M059J (cell line): ENCODE data around the gene CPLANE2. TPM values are rescaled to one million over a fixed set of nuclear protein-coding genes. Genes with fewer than 3 reads are reported as not detected.
A peak's percentile ranks its signal among the peaks of the same experiment; 100 is the strongest.
"Not testable (repeated sequence)": the region's sequence is repeated elsewhere in the genome, so short reads cannot be mapped to it uniquely, and the experiment has no call there.

Experiments
- DNase-seq: peaks from one replicate; pipeline ENCODE4 v3.0.0-alpha.2; 2012; ENCODE audit warnings: low read depth
- total RNA-seq: library from RNA; depleted of rRNA; stranded (reverse); fragments of >200 nt; shearing (Covaris generic); gene quantifications from 2 replicates; pipeline ENCODE4 v1.2.3, GENCODE V29; 2014; rRNA removed

CPLANE2 gene
- total RNA-seq: 1.6 and 6.5 TPM in 2 replicates

GRCh38 chr1:16236511-16237342 lies at the start of gene CPLANE2:
CPLANE2 (minus strand) TSS chr1:16237183; CDS start chr1:16236742, 441 bp downstream.
- DNase-seq: peak; percentile 89

GRCh38 chr1:16286122-16286521 lies 49.1 kb upstream of the CPLANE2 start:
- no peak for DNase-seq

- DNase-seq: no peak
Observed at GRCh38 chr1:16281765-16282164, 44.8 kb upstream of the CPLANE2 start.

GRCh38 chr1:16279186-16279585 lies 42.2 kb upstream of the CPLANE2 start:
- DNase-seq: no peak

GRCh38 chr1:16276302-16277030 lies 39.5 kb upstream of the CPLANE2 start:
- DNase-seq: no peak

- peak; percentile 79 for DNase-seq
Observed at GRCh38 chr1:16275591-16275990, 38.6 kb upstream of the CPLANE2 start.

GRCh38 chr1:16267690-16268180 lies 30.8 kb upstream of the CPLANE2 start:
- no peak for DNase-seq

- peak; percentile 72 for DNase-seq
Observed at GRCh38 chr1:16266411-16267118, 29.6 kb upstream of the CPLANE2 start.

GRCh38 chr1:16262067-16262466 lies 25.1 kb upstream of the CPLANE2 start:
- DNase-seq: no peak

GRCh38 chr1:16260814-16261213 lies 23.8 kb upstream of the CPLANE2 start:
- DNase-seq: peak; percentile 75

GRCh38 chr1:16258591-16259135 lies 21.7 kb upstream of the CPLANE2 start:
- peak; percentile 28 for DNase-seq

- DNase-seq: no peak
Observed at GRCh38 chr1:16257968-16258367, 21.0 kb upstream of the CPLANE2 start.

- not testable (repeated sequence) for DNase-seq
Observed at GRCh38 chr1:16257556-16257955, 20.6 kb upstream of the CPLANE2 start.

GRCh38 chr1:16256478-16256877 lies 19.5 kb upstream of the CPLANE2 start:
- no peak for DNase-seq

GRCh38 chr1:16254263-16254928 lies 17.4 kb upstream of the CPLANE2 start:
- DNase-seq: peak; percentile 86

- no peak for DNase-seq
Observed at GRCh38 chr1:16253332-16253922, 16.4 kb upstream of the CPLANE2 start.

- no peak for DNase-seq
Observed at GRCh38 chr1:16252912-16253311, 15.9 kb upstream of the CPLANE2 start.

GRCh38 chr1:16251381-16251780 lies 14.4 kb upstream of the CPLANE2 start:
- DNase-seq: no peak

- DNase-seq: peak; percentile 67
Observed at GRCh38 chr1:16250524-16251251, 13.7 kb upstream of the CPLANE2 start.

GRCh38 chr1:16249596-16250241 lies 12.7 kb upstream of the CPLANE2 start:
- peak; percentile 42 for DNase-seq
